Psoas muscle (tissue), 8 donors: Measurements from ENCODE around the gene PITPNC1. TPM values are rescaled to one million over a fixed set of nuclear protein-coding genes. Genes with fewer than 3 reads are reported as not detected.

Experiments used
- ATAC-seq, 4 donors: fragments of 200-7000 bp; cut with Tn5 transposase; one replicate each; pipeline ENCODE4 v1.9.1; 2020; ENCODE audit warnings: moderate library complexity in 3 of 4, mild to moderate bottlenecking in 2 of 4
- DNase-seq, 2 donors: peaks; one replicate each; pipeline ENCODE4 v3.0.0-alpha.2; 2020
- H3K27ac ChIP-seq: fragments of 200-600 bp; one replicate; pipeline ENCODE4 v1.8.0; 2022
- H3K27me3 ChIP-seq, 3 donors: fragments of 200-600 bp in 1 of 3; one replicate each; pipeline versions ENCODE4 v1.6.1 to v1.8.0; 2013 to 2022; ENCODE audit warnings: low read length in 2 of 3, mild to moderate bottlenecking in 2 of 3, moderate library complexity in 1 of 3; ENCODE audit not compliant: insufficient read depth in 3 of 3
- H3K36me3 ChIP-seq, 2 donors: fragments of 200-600 bp in 1 of 2; one replicate each; pipeline versions ENCODE4 v1.6.1 to v1.8.0; 2013 to 2022; ENCODE audit warnings: low read depth in 1 of 2, mild to moderate bottlenecking in 1 of 2, moderate library complexity in 1 of 2; ENCODE audit not compliant: insufficient read depth in 1 of 2
- H3K4me1 ChIP-seq: fragments of 200-600 bp; one replicate; pipeline ENCODE4 v1.8.0; 2022
- H3K4me3 ChIP-seq: fragments of 200-600 bp; one replicate; pipeline ENCODE4 v1.8.0; 2022; ENCODE audit warnings: mild to moderate bottlenecking
- H3K9me3 ChIP-seq: fragments of 200-600 bp; one replicate; pipeline ENCODE4 v1.8.0; 2022
- CTCF ChIP-seq: fragments of 200-600 bp; IDR thresholded peaks from one replicate; pipeline ENCODE4 v1.8.0; 2022; ENCODE audit warnings: antibody characterized with exemption
- WGBS, 3 donors: extraction: QIAGEN DNeasy Blood & Tissue Kit; methylation state at CpG; one replicate each; pipeline versions ENCODE4 v1.1.6 to v1.1.7; 2013; 5-methylcytosine and 5-hydroxymethylcytosine counted together
- intact Hi-C, 2 donors: fragments of 100-400 bp; cut with DNase I; formaldehyde crosslinking; loops; one replicate each; pipeline versions ENCODE4 v1.11.0 to v1.14.2; 2022
- polyA plus RNA-seq, 3 donors: library from polyadenylated mRNA; stranded (reverse); fragments of 200-250 nt; gene quantifications; one replicate each; pipeline ENCODE4 v1.2.3, GENCODE V29; 2013
- total RNA-seq, 4 donors: library from RNA; stranded (reverse); fragmentation: NEBNext Ultra II Directional in 2 of 4; extraction: Animal tissue kit (Norgen Biotek cat#: 25700) in 2 of 4; gene quantifications; one replicate each; pipeline versions ENCODE4 v1.2.1 to v1.2.4, GENCODE V29; 2021 to 2023
- donor health status: healthy with polysubstance abuse.
- donor health status: DM: no; HTN: no; CAD: no; lungs with moderate emphysema.
- donor health status: Bipolar disorder and iron deficiency.
- donor health status: healthy.
- donor health status: DM: yes; HTN: yes; CAD: no.
- donor health status: DM: no; HTN: no; CAD: no.
- donor health status: DM: no; HTN: no; CAD: no.
- donor health status: DM: yes; HTN: yes; CAD: no.

Gene PITPNC1
- total and polyA plus RNA-seq, 7 donors, result 4.4 to 54.7 (median 6.6) TPM

GRCh38 chr17:67574658-67575293 is 197.7 kb downstream of the PITPNC1 start:
- Histone ChIP-seq H3K4me3 (no peak overlapping the region), H3K9me3 (no peaks in the 10 kb centered on the region), H3K36me3 (no peaks in the 10 kb centered on the region), H3K4me1 (no peaks in the 10 kb centered on the region), H3K27ac (no peak overlapping the region), H3K27me3 (no peaks in the 10 kb centered on the region)
- no peak for DNase-seq
- ATAC-seq, result no peak
- intact Hi-C loops, result no loop called here
- no peak for TF ChIP-seq CTCF
- 80 to 85% (median 83%) methylated on average over 13 of the region's 13 CpGs for WGBS, 3 donors

GRCh38 chr17:67575325-67575724 is 198.2 kb downstream of the PITPNC1 start:
- H3K27me3 ChIP-seq, result no peaks in the 10 kb centered on the region
- DNase-seq (no peak), ATAC-seq (no peak)
- no peaks in the 10 kb centered on the region for H3K4me1 ChIP-seq
- intact Hi-C loops, result no loop called here
- TF ChIP-seq CTCF, result no peak
- H3K36me3 ChIP-seq, result no peaks in the 10 kb centered on the region
- H3K4me3 ChIP-seq, result no peak overlapping the region
- 65 to 86% (median 66%) methylated on average over 13 of the region's 13 CpGs for WGBS, 3 donors
- H3K9me3 ChIP-seq, result no peaks in the 10 kb centered on the region
- no peak overlapping the region for H3K27ac ChIP-seq

- 92 to 96% (median 93%) methylated on average over 10 of the region's 10 CpGs for WGBS, 3 donors
- H3K27me3 ChIP-seq, result no peaks in the 10 kb centered on the region
- no peak for ATAC-seq
These were observed 199.5 kb downstream of the PITPNC1 start for GRCh38 chr17:67576471-67577115.

GRCh38 chr17:67577429-67578141 is 200.5 kb downstream of the PITPNC1 start:
- no peak for ATAC-seq

More at GRCh38 chr17:67576471-67577115, 199.5 kb downstream of the PITPNC1 start:
- Histone ChIP-seq H3K36me3 (no peaks in the 10 kb centered on the region), H3K9me3 (no peaks in the 10 kb centered on the region), H3K27ac (no peak overlapping the region), H3K4me3 (no peak overlapping the region), H3K4me1 (no peaks in the 10 kb centered on the region)
- no peak for TF ChIP-seq CTCF
- no peak for DNase-seq
- intact Hi-C loops, result no loop called here

More at GRCh38 chr17:67577429-67578141, 200.5 kb downstream of the PITPNC1 start:
- DNase-seq, result no peak
- H3K4me1 ChIP-seq, result no peaks in the 10 kb centered on the region
- H3K4me3 ChIP-seq, result no peak overlapping the region
- no peaks in the 10 kb centered on the region for H3K27me3 ChIP-seq
- intact Hi-C loops, result no loop called here
- WGBS, 3 donors, result 88 to 92% (median 88%) methylated on average over 8 of the region's 8 CpGs
- TF ChIP-seq CTCF, result no peak
- H3K27ac ChIP-seq, result no peak overlapping the region
- H3K36me3 ChIP-seq, result no peaks in the 10 kb centered on the region
- H3K9me3 ChIP-seq, result no peaks in the 10 kb centered on the region
